CD4-positive, CD25-positive, alpha-beta regulatory T cell (primary cell): ENCODE results near the gene CASD1. TPM values are rescaled to one million over a fixed set of nuclear protein-coding genes. Genes with fewer than 3 reads are reported as not detected.

ENCODE experiments used
- ATAC-seq, 2 donors: fragments of 150-1000 bp; cut with Tn5 transposase; one replicate each; pipeline ENCODE4 v1.10.0; 2021; ENCODE audit warnings: low read depth in 2 of 2, moderate number of reproducible peaks in 2 of 2, moderate library complexity in 1 of 2
- DNase-seq, 3 donors: peaks; one replicate each; pipeline versions ENCODE4 v3.0.0 to v3.0.0-alpha.2; 2012 to 2022; ENCODE audit warnings: mixed read lengths in 1 of 3
- H3K27ac ChIP-seq: one replicate; pipeline ENCODE4 v1.7.0; 2013; ENCODE audit warnings: mild to moderate bottlenecking, low read length; ENCODE audit not compliant: insufficient read depth, poor library complexity, severe bottlenecking
- H3K27me3 ChIP-seq: one replicate; pipeline ENCODE4 v1.7.0; 2013; ENCODE audit warnings: low read length; ENCODE audit not compliant: control insufficient read depth, insufficient read depth
- H3K36me3 ChIP-seq: one replicate; pipeline ENCODE4 v1.7.0; 2013; ENCODE audit warnings: mild to moderate bottlenecking, low read length, moderate library complexity; ENCODE audit not compliant: control insufficient read depth, insufficient read depth
- H3K4me1 ChIP-seq: 2 replicates; pipeline ENCODE4 v1.7.0; 2013; ENCODE audit warnings: mild to moderate bottlenecking, low read length; ENCODE audit not compliant: insufficient read depth, control insufficient read depth, poor library complexity, severe bottlenecking
- H3K4me3 ChIP-seq: one replicate; pipeline ENCODE4 v1.7.0; 2013; ENCODE audit warnings: low read depth, mild to moderate bottlenecking, low read length, moderate library complexity
- H3K9me3 ChIP-seq, 2 experiments: 1 replicate in 1 of 2; 2 replicates in 1 of 2; pipeline ENCODE4 v1.7.0; 2013; ENCODE audit warnings: low read length in 2 of 2, mild to moderate bottlenecking in 1 of 2, moderate library complexity in 1 of 2; ENCODE audit not compliant: control insufficient read depth in 2 of 2
- H3K27ac Mint-ChIP-seq, 3 donors: one replicate each; pipeline ENCODE4 v1.8.0; 2020 to 2022; ENCODE audit warnings: mild to moderate bottlenecking in 3 of 3, mixed read lengths in 3 of 3, moderate library complexity in 2 of 3
- H3K27me3 Mint-ChIP-seq: one replicate; pipeline ENCODE4 v1.8.0; 2022; ENCODE audit warnings: mild to moderate bottlenecking, mixed read lengths
- H3K36me3 Mint-ChIP-seq: one replicate; pipeline ENCODE4 v1.8.0; 2020; ENCODE audit warnings: mixed read lengths
- H3K4me1 Mint-ChIP-seq, 4 donors: one replicate each; pipeline ENCODE4 v1.8.0; 2020 to 2022; ENCODE audit warnings: mixed read lengths in 4 of 4, mild to moderate bottlenecking in 1 of 4
- H3K4me3 Mint-ChIP-seq, 4 donors: one replicate each; pipeline ENCODE4 v1.8.0; 2020 to 2022; ENCODE audit warnings: mild to moderate bottlenecking in 4 of 4, mixed read lengths in 4 of 4, moderate library complexity in 3 of 4
- H3K9me3 Mint-ChIP-seq, 7 donors: one replicate each; pipeline ENCODE4 v1.8.0; 2020 to 2022; ENCODE audit warnings: mixed read lengths in 7 of 7, mild to moderate bottlenecking in 3 of 7, moderate library complexity in 2 of 7
- polyA plus RNA-seq, 4 donors: library from polyadenylated mRNA; unstranded; fragments of 300-500 nt; fragmentation: Illumina TruSeq; gene quantifications; one replicate each; pipeline ENCODE4 v1.2.3, GENCODE V29; 2021
- total RNA-seq: library from RNA; stranded (reverse); gene quantifications from one replicate; pipeline ENCODE4 v1.2.3, GENCODE V29; 2022

Gene CASD1
- total and polyA plus RNA-seq, 5 donors from 2014 or later = 7.8 to 21.8 (median 9.1) TPM

DNA sequence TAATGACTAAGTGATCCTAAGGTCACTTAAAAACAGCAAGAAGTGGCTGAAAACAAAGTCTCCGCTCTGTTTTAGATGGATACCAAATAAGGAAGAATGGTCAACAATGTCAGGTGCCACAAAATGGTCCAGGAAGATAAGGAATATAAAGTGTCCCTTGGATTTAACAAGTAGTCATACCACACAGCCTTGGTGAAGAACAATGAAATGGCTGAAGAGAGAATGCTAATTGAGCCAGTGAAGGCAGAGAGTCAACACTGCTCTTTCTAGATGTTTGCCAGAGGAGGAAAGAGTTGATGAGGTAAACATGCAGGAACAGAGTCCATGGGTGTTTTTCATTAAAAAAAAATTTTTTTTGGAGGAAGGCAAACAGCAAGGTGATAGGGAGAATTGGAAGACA is 2.1 kb upstream of the CASD1 start:
- H3K36me3 Mint-ChIP-seq = no peaks in the 10 kb centered on the region
- peaks cover 29% of the 10 kb centered on the region for H3K4me1 ChIP-seq
- H3K27me3 Mint-ChIP-seq = peaks cover 7% of the 10 kb centered on the region
- no peak overlapping the region for H3K27ac Mint-ChIP-seq
- H3K27me3 ChIP-seq = no peaks in the 10 kb centered on the region
- no peak overlapping the region for H3K27ac ChIP-seq
- H3K9me3 Mint-ChIP-seq = no peaks in the 10 kb centered on the region
- H3K4me1 Mint-ChIP-seq = peaks cover 19 to 29% (median 21%) of the 10 kb centered on the region in 4 donors
- H3K36me3 ChIP-seq = no peaks in the 10 kb centered on the region
- no peak for DNase-seq
- ATAC-seq = no peak
- H3K4me3 Mint-ChIP-seq = no peak overlapping the region
- H3K9me3 ChIP-seq = no peaks in the 10 kb centered on the region
- H3K4me3 ChIP-seq = no peak overlapping the region

- H3K27ac Mint-ChIP-seq = peak overlapping the region in 2 of 3 donors; percentile 85 to 89
Measured at GRCh38 chr7:94507962-94508361, 1.6 kb upstream of the CASD1 start.

DNA sequence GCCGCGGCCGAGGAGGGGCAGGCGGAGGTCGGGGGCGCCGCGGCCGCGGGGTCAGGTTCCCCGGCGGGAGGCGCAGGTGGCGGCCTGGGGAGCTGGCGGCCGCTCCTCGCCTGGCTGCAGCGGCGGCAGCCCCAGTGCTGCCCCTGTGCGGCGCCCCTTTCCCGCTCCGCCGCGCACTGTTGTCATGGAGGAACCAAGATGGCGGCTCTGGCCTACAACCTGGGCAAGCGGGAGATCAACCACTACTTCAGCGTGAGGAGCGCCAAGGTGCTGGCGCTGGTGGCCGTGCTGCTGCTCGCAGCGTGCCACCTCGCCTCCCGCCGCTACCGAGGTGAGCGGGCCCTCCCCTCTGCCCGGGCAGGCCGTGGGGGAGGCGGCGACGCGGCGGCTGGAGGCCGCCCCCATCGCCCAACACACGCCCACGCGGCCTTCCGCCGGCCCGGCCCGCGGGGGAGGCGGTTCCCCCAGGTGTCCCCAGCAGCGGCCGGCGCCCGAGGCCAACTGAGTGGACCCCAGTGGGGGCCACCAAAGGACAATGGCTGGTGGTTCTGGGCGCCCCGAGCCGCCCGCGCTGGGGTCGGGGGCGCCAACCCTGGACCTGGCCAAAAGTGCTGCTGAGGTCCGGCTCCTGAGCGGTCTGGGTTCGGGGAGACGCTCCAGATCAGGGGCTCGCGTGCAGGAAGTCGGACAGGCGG is 425 bp downstream of the CASD1 start:
- Histone ChIP-seq H3K27ac (peak overlapping the region; percentile 76), H3K36me3 (no peaks in the 10 kb centered on the region), H3K27me3 (no peaks in the 10 kb centered on the region), H3K4me1 (peaks cover 29% of the 10 kb centered on the region), H3K9me3 (no peaks in the 10 kb centered on the region), H3K4me3 (peak overlapping the region; percentile 80)
- Mint-ChIP-seq H3K4me3 (peak overlapping the region in 3 of 4 donors; percentile 87 to 93 (median 90)), H3K4me1 (peaks cover 33 to 50% (median 38%) of the 10 kb centered on the region in 4 donors), H3K27ac (peak overlapping the region; percentile 80 to 94 (median 85)), H3K27me3 (no peaks in the 10 kb centered on the region), H3K36me3 (no peaks in the 10 kb centered on the region), H3K9me3 (no peaks in the 10 kb centered on the region)
- ATAC-seq (peak; percentile 73 to 80), DNase-seq (peak; percentile 57 to 75 (median 70))

More at GRCh38 chr7:94507962-94508361, 1.6 kb upstream of the CASD1 start:
- ATAC-seq (no peak), DNase-seq (no peak)
- no peaks in the 10 kb centered on the region for H3K9me3 ChIP-seq
- H3K36me3 ChIP-seq = no peaks in the 10 kb centered on the region
- H3K27me3 ChIP-seq = no peaks in the 10 kb centered on the region
- peak overlapping the region in 3 of 4 donors; percentile 86 to 91 (median 90) for H3K4me3 Mint-ChIP-seq
- H3K4me3 ChIP-seq = no peak overlapping the region
- H3K4me1 ChIP-seq = peaks cover 29% of the 10 kb centered on the region
- H3K27ac ChIP-seq = no peak overlapping the region
- H3K36me3 Mint-ChIP-seq = no peaks in the 10 kb centered on the region
- H3K4me1 Mint-ChIP-seq = peaks cover 23 to 34% (median 25%) of the 10 kb centered on the region in 4 donors
- no peaks in the 10 kb centered on the region for H3K9me3 Mint-ChIP-seq
- peaks cover 7% of the 10 kb centered on the region for H3K27me3 Mint-ChIP-seq

DNA sequence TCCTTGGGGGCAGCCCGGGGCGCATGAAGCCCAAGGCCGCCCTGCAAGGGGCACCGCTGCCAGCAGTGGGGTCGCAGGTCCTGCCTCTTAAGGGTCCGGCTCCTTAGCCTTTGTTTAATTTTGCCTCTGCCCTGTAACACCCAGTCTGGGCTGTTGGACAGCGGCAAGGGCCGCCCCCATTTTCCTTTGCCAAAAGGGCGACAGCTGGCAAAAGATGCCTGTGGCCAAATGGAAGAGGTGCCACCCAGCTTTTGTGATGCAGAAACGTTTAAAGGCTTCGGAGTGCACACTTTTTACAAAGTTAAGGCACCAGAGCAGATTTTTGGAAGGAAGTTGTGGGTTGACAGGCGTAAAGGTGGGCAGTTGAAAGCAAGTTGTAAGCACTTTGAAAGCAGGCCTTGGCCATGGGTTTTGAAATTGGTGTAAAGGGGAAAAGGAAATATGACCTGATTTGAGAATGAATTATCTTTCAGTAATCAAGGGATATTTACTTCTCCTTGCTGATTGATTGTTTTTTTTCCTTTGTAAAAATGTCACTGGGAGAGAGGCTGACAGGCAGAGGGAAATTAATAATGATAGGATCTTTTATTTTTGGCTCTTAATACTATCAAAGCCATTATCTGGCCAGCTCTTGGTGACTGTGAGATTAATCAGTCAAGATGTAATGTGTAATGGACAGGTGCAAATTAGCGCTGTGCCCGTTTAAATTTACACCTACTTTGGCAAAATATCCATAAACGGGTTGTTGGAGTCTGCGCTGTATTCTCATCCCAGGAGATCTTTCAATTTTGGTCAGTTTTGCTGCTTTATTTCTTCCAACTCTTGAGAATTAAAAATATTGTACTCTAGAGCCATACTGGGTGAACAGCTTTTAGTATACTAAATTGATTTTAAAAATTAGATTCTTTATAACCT is 1.2 kb downstream of the CASD1 start:
- H3K4me3 Mint-ChIP-seq = peak overlapping the region in 3 of 4 donors; percentile 80 to 93 (median 87)
- H3K4me1 ChIP-seq = peaks cover 32% of the 10 kb centered on the region
- H3K27ac ChIP-seq = peak overlapping the region; percentile 76
- no peaks in the 10 kb centered on the region for H3K27me3 Mint-ChIP-seq
- peak; percentile 7 to 12 for ATAC-seq
- H3K36me3 ChIP-seq = no peaks in the 10 kb centered on the region
- H3K4me1 Mint-ChIP-seq = peaks cover 38 to 55% (median 43%) of the 10 kb centered on the region in 4 donors
- DNase-seq = peak in 2 of 3 donors; percentile 45 to 70
- no peaks in the 10 kb centered on the region for H3K9me3 Mint-ChIP-seq
- H3K36me3 Mint-ChIP-seq = no peaks in the 10 kb centered on the region
- no peaks in the 10 kb centered on the region for H3K27me3 ChIP-seq
- peak overlapping the region; percentile 80 for H3K4me3 ChIP-seq
- no peaks in the 10 kb centered on the region for H3K9me3 ChIP-seq
- H3K27ac Mint-ChIP-seq = peak overlapping the region; percentile 72 to 94 (median 75)

DNA sequence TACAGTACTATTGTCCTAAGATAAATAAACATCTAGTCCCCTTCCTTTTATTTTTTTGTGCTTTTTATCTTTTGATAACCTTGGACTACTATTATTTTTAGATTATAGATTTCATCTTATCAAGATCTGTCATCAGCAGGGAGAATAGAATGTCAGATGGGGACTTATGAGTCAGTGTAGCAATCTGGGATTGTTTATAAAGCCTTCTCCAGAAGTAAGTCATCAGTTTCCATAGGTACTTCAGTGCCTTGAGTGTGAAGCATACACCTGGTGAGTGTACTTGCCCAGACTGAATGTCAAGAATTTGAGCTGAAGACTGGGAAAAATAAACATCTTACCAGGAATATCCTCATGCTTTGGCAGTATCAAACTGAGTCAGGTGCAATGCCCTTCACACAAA is 2.1 kb downstream of the CASD1 start:
- Mint-ChIP-seq H3K4me3 (peak overlapping the region in 3 of 4 donors; percentile 80 to 93 (median 87)), H3K36me3 (no peaks in the 10 kb centered on the region), H3K27me3 (no peaks in the 10 kb centered on the region), H3K4me1 (peaks cover 44 to 58% (median 49%) of the 10 kb centered on the region in 4 donors), H3K27ac (peak overlapping the region in 2 of 3 donors; percentile 16 to 75), H3K9me3 (no peaks in the 10 kb centered on the region)
- H3K27ac ChIP-seq = no peak overlapping the region
- peak overlapping the region; percentile 16 for H3K4me3 ChIP-seq
- H3K4me1 ChIP-seq = peaks cover 32% of the 10 kb centered on the region
- no peaks in the 10 kb centered on the region for H3K9me3 ChIP-seq
- no peaks in the 10 kb centered on the region for H3K36me3 ChIP-seq
- H3K27me3 ChIP-seq = no peaks in the 10 kb centered on the region
- DNase-seq = no peak
- no peak for ATAC-seq

- no peak for ATAC-seq
- Mint-ChIP-seq H3K27ac (peak overlapping the region in 2 of 3 donors; percentile 26 to 66), H3K4me1 (peaks cover 49 to 67% (median 60%) of the 10 kb centered on the region in 4 donors), H3K9me3 (no peaks in the 10 kb centered on the region), H3K4me3 (peak overlapping the region; percentile 4 to 59 (median 56)), H3K36me3 (peaks cover 9% of the 10 kb centered on the region), H3K27me3 (no peaks in the 10 kb centered on the region)
- Histone ChIP-seq H3K36me3 (peaks cover 6% of the 10 kb centered on the region), H3K4me3 (no peak overlapping the region), H3K27ac (no peak overlapping the region), H3K9me3 (no peaks in the 10 kb centered on the region), H3K27me3 (no peaks in the 10 kb centered on the region), H3K4me1 (peaks cover 32% of the 10 kb centered on the region)
- DNase-seq = no peak
Measured at GRCh38 chr7:94512735-94513564, 3.3 kb downstream of the CASD1 start.

DNA sequence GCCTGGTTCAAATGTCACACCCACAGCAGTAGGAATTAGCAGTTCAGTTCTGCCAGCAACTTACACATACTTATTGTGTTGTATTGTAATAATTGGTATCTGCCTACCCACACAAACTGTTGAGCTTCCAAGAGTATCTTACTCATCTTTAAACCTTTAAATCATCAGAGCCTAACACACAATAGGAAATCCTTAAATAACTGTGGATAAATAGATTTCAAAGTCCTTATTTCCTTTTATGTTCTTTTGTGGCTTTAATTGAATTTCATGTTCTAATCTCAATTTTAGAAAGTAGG is 3.9 kb downstream of the CASD1 start:
- H3K4me3 Mint-ChIP-seq = peak overlapping the region in 3 of 4 donors; percentile 2 to 59 (median 57)
- peak overlapping the region in 2 of 3 donors; percentile 25 to 66 for H3K27ac Mint-ChIP-seq
- H3K9me3 ChIP-seq = no peaks in the 10 kb centered on the region
- H3K36me3 ChIP-seq = peaks cover 8% of the 10 kb centered on the region
- H3K27ac ChIP-seq = no peak overlapping the region
- ATAC-seq (no peak), DNase-seq (no peak)
- H3K36me3 Mint-ChIP-seq = peaks cover 9% of the 10 kb centered on the region
- H3K4me3 ChIP-seq = no peak overlapping the region
- H3K4me1 Mint-ChIP-seq = peaks cover 49 to 64% (median 59%) of the 10 kb centered on the region in 4 donors
- no peaks in the 10 kb centered on the region for H3K27me3 ChIP-seq
- H3K4me1 ChIP-seq = peaks cover 32% of the 10 kb centered on the region
- no peaks in the 10 kb centered on the region for H3K9me3 Mint-ChIP-seq
- no peaks in the 10 kb centered on the region for H3K27me3 Mint-ChIP-seq
